Activated CD4-positive, alpha-beta T cell treated with anti-CD3 and anti-CD28 coated beads, Interleukin-2, amount 50 U/mL, for 48 hours (primary cell): ENCODE measurements around the gene IGFALS.

Experiments used
- DNase-seq, 2 experiments: peaks; one replicate each; pipeline ENCODE4 v3.0.0-alpha.2; 2020

Gene IGFALS

DNA sequence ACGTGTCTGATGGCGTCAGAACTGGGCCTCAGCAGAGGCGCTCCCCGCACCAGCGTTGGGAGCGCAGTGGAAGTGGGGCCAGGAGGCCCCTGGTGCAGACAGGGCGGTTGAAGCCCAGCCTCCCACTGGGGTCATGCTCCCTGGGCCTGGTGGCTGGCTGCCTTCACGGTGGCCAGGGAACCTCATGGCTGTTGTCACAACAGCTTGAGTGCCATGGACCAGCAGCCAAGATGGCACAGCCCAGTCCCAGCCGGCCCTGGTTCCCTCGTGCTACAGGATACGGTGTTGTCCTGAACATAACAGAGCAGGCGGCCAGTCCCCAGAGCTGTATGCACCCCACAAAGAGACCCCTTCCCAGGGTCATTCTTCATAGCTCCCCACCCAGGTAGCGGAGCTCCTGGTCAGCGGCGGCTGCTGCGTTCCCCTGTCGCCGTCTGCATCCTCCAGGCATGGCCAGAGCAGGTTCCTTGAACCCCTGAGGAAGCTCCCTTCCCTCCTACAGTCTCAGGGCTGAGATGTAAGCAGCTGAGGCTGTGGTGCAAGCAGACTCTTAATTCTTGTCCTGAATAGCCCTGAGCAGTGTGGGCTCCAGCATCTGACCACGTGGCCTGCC, 51.8 kb downstream of the IGFALS start:
- DNase-seq: no peak

DNA sequence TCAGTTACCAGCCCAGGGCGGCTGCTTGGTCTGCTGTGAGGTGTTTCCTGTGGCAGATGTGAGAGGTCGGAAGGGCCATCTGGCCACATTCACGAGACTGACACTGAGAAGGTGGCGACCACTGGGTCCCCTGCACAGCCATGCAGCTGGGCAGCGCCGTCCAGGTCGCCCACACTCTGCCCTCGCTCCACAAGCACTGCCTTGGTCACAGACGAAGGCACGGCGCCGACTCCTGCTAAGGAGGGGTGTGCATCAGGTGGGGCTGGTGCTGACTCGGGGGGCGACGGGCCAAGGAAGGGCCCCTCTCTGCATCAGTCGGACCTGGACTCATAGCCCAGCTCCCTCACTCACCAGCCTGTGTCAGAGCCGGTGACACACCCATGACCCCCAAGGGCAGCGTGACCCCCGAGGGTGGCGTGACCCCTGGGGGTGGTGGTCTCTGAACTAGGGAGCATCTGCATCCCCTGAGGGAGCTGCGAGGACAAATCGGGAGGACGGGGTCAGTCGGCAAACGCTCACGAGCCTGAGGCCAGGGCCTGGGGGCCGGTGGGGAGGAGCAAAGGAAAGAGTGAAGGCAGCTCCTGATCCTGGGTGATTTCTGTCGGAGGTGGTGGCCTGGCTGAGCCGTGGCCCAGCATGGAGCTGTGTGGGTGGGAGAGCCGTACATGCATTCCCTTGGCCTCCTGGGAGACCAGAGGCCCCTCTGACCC, 52.6 kb downstream of the IGFALS start:
- DNase-seq: no peak
